ENCODE data around the gene LMAN2.

GRCh38 chr5:177364159-177364962 lies 12.9 kb upstream of the LMAN2 start:
- no peak for TF ChIP-seq POLR2A (IDR thresholded peaks at IDR 0.05)
- TF ChIP-seq, protein P1, sequence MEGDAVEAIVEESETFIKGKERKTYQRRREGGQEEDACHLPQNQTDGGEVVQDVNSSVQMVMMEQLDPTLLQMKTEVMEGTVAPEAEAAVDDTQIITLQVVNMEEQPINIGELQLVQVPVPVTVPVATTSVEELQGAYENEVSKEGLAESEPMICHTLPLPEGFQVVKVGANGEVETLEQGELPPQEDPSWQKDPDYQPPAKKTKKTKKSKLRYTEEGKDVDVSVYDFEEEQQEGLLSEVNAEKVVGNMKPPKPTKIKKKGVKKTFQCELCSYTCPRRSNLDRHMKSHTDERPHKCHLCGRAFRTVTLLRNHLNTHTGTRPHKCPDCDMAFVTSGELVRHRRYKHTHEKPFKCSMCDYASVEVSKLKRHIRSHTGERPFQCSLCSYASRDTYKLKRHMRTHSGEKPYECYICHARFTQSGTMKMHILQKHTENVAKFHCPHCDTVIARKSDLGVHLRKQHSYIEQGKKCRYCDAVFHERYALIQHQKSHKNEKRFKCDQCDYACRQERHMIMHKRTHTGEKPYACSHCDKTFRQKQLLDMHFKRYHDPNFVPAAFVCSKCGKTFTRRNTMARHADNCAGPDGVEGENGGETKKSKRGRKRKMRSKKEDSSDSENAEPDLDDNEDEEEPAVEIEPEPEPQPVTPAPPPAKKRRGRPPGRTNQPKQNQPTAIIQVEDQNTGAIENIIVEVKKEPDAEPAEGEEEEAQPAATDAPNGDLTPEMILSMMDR (IDR thresholded peaks at IDR 0.05): no peak
